ENCODE measurements around the gene SLC23A2.
"Not testable (repeated sequence)": the region's sequence is repeated elsewhere in the genome, so short reads cannot be mapped to it uniquely, and the experiment has no call there.

DNA sequence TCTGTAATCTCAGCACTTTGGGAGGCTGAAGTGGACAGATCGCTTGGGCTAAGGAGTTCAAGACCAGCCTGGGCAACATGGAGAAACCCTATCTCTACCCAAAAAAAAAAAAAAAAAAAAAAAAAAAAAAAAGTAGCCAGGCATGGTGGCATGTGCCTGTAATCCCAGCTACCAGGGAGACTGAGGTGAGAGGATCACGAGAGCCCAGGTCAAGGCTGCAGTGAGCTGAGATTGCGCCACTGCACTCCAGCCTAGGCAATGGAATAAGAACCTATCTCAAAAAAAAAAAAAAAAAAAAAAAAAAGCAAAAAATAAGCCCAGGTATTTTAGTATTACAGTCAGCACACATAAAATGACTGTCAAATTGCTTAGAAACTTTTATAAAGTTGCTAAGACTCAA is 152.5 kb downstream of the SLC23A2 start:
- TF ChIP-seq, protein P1, sequence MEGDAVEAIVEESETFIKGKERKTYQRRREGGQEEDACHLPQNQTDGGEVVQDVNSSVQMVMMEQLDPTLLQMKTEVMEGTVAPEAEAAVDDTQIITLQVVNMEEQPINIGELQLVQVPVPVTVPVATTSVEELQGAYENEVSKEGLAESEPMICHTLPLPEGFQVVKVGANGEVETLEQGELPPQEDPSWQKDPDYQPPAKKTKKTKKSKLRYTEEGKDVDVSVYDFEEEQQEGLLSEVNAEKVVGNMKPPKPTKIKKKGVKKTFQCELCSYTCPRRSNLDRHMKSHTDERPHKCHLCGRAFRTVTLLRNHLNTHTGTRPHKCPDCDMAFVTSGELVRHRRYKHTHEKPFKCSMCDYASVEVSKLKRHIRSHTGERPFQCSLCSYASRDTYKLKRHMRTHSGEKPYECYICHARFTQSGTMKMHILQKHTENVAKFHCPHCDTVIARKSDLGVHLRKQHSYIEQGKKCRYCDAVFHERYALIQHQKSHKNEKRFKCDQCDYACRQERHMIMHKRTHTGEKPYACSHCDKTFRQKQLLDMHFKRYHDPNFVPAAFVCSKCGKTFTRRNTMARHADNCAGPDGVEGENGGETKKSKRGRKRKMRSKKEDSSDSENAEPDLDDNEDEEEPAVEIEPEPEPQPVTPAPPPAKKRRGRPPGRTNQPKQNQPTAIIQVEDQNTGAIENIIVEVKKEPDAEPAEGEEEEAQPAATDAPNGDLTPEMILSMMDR (IDR thresholded peaks at IDR 0.05; ENCODE audit: low read depth, low read length, poor library complexity, severe bottlenecking), result not testable (repeated sequence)
- not testable (repeated sequence) for TF ChIP-seq EZH2phosphoT487 (IDR thresholded peaks at IDR 0.05; ENCODE audit: borderline replicate concordance, low read length)
